ENCODE results near the gene CHD8.
A peak's percentile ranks its signal among the peaks of the same experiment; 100 is the strongest.
"Not testable (repeated sequence)": the region's sequence is repeated elsewhere in the genome, so short reads cannot be mapped to it uniquely, and the experiment has no call there.

The CHD8 gene

DNA sequence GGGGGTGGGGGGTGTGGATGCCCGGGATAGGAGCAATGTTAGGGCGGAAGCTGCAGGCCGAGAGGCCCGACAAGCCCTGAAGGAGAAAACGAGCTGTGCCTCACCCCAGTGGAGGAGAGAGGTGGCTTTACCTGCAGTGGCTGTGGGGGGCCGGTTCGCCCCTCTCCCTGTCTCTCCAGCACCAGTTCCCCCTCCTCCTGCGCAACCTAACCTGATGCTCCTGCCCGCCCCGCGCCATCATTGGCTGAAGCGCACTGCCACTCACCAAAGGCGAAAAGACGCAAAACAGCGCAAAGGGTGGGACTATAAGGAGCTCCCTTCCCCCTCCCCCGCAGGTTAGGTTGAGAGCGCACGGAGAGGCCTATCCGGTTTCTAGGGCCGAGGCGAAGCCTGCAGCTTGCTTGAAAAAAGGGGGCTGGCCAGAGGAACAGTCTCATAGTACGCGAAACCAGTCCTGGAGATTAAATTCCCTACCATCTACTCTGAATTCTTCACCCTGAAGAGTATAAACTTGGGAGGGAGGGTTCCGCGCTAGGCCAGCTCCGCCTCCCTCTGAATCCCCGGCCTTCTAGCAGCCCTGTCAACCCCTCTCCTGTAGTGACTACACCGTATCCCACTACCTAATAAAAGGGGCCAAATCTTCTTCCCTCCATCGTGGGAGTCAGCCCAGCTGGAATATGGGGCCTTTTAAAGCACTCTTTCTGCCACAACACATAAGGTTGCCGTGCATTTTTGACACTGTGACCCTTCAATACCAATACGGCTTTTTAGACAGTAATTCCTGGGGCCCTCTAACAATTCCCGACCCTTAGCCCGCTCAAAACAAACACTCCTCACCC lies 18.6 kb downstream of the CHD8 start:
- no peak for FAIRE-seq

- FAIRE-seq: no peak
Observed at GRCh38 chr14:21436567-21437062, 19.3 kb downstream of the CHD8 start.

- FAIRE-seq: no peak
Observed at GRCh38 chr14:21431126-21431525, 24.8 kb downstream of the CHD8 start.

GRCh38 chr14:21428930-21429329 lies 27.0 kb downstream of the CHD8 start:
- FAIRE-seq: no peak

- FAIRE-seq: no peak
Observed at GRCh38 chr14:21426692-21427091, 29.2 kb downstream of the CHD8 start.

- FAIRE-seq: no peak
Observed at GRCh38 chr14:21419528-21419927, 36.4 kb downstream of the CHD8 start.

DNA sequence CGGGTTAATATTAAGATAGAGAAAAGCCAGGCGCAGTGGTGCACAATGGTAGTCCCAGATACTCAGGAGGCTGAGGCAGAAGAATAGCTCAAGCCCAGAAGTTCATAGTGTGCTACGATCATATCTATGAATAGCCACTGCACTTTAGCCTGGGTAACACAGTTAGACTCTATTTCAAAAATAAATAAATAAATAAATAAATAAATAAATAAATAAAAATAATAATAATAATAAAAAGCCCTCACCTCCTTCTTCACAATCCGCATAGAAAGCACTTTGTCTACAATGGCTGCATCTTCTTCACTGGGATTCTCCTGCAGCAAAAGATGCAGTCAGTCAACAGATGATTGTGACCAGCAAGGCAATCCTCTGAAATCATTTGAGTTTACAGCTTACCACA lies 40.6 kb downstream of the CHD8 start:
- no peak for FAIRE-seq

- FAIRE-seq: no peak
Observed at GRCh38 chr14:21414137-21414631, 41.7 kb downstream of the CHD8 start.

DNA sequence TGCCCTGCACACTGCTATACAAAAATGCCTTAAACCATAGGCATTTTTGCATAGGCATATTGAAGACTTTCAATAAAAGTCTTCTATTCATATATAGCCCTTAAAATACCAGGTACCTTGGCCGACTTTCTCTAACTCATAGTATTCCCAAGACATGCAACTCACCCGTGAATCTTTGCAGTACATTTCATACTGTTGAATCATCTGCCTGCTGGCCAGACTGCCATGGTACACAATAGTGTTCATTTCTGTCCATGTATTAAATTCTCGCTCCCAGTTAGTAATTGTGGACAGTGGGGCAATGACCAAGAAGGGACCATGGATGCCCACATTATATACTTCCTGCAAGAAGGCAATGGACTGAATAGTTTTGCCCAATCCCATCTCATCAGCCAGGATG lies 47.8 kb downstream of the CHD8 start:
- FAIRE-seq: no peak

- FAIRE-seq: no peak
Observed at GRCh38 chr14:21406213-21406612, 49.7 kb downstream of the CHD8 start.

- FAIRE-seq: no peak
Observed at GRCh38 chr14:21405097-21405496, 50.8 kb downstream of the CHD8 start.

DNA sequence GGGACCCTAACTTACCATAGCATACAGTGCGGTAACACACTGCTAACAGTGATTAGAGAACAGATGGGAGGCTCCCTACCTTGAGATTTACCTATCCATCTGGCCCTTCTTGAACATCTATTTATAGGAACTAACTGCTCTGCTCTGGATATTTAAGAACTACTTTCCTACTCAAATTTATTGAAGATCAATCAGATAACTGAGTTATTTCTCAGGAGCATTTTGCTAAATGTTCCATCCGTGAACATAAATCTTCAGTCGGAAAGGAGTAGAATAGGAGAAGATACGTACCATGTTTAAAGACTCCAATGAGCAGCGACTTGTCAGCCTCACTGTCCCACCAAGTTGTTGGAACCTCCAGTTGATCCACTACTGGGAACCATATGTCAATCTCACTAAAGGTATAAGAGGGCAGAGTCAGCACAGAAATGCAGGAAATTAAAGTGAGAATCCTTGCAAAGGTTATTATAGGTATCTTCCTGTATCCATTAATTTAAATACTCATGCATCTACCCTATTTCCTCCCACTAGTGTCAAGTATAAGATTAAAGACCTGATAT lies 56.5 kb downstream of the CHD8 start:
- no peak for FAIRE-seq

DNA sequence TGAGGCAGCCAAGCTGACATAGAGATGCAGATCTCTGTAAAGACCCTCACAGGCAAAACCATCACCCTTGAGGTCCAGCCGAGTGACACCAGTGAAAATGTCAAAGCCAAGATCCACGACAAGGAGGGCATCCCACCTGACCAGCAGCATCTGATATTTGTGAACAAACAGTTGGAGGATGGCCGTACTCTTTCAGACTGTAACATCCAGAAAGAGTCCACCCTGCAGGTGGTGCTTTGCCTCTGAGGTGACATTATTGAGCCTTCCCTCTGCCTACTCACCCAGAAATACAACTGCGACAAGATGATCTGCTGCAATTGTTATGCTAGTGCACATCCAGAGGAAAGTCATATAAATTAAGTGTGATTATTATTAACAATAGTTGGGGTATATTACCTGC lies 57.0 kb downstream of the CHD8 start:
- FAIRE-seq: no peak

DNA sequence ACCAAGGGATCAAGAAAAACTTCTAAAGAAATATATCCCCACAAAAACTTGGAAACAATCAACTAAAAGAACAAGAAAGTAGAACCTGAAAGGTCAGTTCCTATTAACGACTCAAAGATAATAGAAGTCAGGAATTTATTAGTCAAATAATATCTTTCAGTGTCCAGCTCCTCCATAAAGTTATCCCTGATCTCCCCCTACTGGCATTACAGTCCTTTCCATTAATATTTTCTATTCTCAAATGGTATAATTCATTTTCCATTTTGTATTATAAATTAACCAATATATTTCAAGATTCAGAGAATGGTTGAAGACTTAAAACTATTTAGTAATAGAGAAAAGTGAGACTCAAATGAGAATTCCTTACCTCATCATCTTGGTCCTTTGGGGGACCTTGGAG lies 60.5 kb downstream of the CHD8 start:
- FAIRE-seq: no peak

GRCh38 chr14:21385188-21385904 lies 70.6 kb downstream of the CHD8 start:
- no peak for FAIRE-seq

DNA sequence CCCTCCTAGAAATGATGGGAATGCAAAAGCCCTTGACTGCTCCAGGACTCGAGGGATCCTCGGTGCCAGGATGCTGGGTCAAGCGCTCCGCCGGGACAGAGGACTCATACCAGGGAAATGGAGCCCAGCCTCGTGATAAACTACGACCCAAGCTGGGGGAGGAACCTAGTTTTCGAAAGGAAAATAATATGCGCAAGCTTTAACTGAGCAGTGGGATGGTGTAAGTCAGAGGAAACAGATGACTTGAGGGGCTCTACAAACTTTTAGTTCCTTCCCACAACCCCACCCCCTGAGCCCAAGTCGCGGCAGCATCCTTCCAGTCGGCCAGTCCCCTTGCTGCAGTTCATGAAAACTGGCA lies 71.5 kb downstream of the CHD8 start:
- FAIRE-seq: no peak

GRCh38 chr14:21383848-21384493 lies 72.0 kb downstream of the CHD8 start, which contains the start of gene SUPT16H:
Gene SUPT16H (minus strand): TSS chr14:21384019. CDS start chr14:21383927, 92 bp downstream.
- peak; percentile 18 for FAIRE-seq

DNA sequence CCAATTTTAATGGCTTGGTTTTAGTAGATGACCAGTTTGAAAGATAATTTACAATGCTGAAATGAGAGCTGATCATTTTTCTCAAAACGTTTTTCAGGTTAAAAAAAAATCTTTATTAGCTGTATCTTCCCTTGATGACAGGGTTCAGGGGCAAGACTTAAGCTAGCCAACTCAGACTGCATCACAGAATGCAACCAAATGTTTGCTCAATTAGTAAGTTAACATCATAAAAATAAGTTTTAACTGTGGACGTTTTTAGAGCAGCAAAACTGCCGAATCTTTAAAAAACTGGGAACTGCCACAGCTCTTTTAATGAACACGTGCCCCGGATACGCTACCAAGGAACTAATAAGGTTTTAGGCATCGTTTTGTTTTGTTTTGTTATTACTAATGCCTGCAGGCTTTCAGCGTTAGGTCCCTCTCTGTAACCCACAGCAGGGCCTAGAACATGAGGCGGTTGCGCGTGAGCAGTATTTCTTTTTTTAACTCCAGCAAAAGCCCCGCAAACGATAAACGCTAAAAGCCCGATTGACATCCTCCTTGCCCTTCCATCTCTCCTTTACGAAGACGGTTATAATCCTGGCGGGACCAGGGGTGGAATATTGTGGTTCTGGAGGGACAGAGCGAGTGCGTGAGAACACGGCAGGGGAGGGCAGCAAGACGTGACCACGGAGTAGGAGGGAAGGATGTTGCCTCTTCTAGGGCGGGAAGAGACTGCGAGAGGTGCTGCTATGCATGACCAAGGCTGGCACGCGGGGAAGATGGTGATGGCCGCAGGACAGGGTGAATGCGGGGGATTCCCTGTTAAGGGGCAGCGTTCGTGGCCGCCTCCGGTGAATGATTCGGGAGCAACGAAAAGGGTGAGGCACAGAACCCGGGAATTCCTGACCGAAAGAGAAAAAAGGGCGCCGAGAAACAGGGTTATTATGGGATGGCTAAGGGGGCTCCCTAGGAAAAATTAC lies 72.8 kb downstream of the CHD8 start:
- FAIRE-seq: no peak

DNA sequence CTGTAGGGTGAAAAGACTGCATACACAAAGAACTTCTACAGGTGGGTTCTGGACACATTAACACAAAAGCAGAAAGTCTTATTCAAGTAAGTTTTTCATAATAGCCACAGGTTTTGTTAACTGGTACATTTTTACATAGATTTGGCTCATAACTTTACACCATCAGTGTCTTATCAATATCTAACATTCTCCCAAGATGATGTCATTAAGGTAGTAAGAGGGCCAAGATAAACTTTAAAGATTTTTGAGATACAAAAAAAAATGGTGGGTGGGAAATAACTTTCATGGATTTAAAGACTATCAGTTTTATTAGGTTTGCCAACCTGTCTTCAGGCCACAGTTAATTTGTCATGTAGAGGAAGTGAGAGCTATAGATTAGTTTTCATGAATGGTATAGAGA lies 73.8 kb downstream of the CHD8 start:
- FAIRE-seq: no peak

- no peak for FAIRE-seq
Observed at GRCh38 chr14:21379338-21379737, 76.6 kb downstream of the CHD8 start.

GRCh38 chr14:21373980-21374379 lies 81.9 kb downstream of the CHD8 start:
- FAIRE-seq: no peak

GRCh38 chr14:21372814-21373213 lies 83.1 kb downstream of the CHD8 start:
- FAIRE-seq: not testable (repeated sequence)

Data from colon (tissue), 2 donors.